ENCODE measurements around the gene TBC1D19.

DNA sequence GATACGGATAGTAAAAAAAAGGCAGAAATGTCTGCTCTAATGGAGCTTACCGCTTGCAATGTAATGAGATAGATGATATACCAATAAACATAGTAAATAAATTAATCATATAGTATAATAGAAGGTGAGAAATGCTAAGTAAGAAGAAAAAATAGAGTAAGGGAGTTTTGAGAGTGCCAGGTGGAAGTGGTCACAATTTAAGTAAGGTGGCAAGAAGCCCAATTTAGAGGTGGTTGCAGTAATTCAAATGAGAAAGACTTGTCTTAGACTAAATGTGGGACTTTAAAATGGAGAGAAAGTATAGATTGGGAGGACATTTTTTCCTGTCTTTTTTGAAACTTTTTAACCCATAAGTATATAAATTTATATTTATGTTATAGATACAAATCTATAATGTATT lies 26.0 kb downstream of the TBC1D19 start:
- TF ChIP-seq, protein P1, sequence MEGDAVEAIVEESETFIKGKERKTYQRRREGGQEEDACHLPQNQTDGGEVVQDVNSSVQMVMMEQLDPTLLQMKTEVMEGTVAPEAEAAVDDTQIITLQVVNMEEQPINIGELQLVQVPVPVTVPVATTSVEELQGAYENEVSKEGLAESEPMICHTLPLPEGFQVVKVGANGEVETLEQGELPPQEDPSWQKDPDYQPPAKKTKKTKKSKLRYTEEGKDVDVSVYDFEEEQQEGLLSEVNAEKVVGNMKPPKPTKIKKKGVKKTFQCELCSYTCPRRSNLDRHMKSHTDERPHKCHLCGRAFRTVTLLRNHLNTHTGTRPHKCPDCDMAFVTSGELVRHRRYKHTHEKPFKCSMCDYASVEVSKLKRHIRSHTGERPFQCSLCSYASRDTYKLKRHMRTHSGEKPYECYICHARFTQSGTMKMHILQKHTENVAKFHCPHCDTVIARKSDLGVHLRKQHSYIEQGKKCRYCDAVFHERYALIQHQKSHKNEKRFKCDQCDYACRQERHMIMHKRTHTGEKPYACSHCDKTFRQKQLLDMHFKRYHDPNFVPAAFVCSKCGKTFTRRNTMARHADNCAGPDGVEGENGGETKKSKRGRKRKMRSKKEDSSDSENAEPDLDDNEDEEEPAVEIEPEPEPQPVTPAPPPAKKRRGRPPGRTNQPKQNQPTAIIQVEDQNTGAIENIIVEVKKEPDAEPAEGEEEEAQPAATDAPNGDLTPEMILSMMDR (conservative IDR thresholded peaks at IDR 0.05): no peak
- TF ChIP-seq ZFX (IDR thresholded peaks at IDR 0.05): no peak

All from C4-2B (cell line).